Measurements from ENCODE around the gene ANAPC15. TPM values are rescaled to one million over a fixed set of nuclear protein-coding genes. Genes with fewer than 3 reads are reported as not detected.

ANAPC15 gene
- total and polyA plus RNA-seq, 2 of the 13 experiments (the other 11 are each of a cell fraction or from before 2014, with no cell fraction given): 18.8 to 25.7 TPM

GRCh38 chr11:72069787-72070251 is 42.7 kb downstream of the ANAPC15 start:
- FAIRE-seq (no peak), ATAC-seq (peak; percentile 82), DNase-seq (ENCODE audit: low spot score) (peak; percentile 33)
- Histone ChIP-seq H2AFZ (ENCODE audit: low read length) (no peak overlapping the region), H3K4me2 (ENCODE audit: low read depth, low read length) (no peak overlapping the region), H3K79me2 (ENCODE audit: insufficient read depth, low read length) (peaks cover 66% of the 10 kb centered on the region), H3K27me3 (ENCODE audit: control insufficient read depth in 1 of 2, insufficient read depth in 2 of 2, low read length in 2 of 2) (no peaks in the 10 kb centered on the region), H3K4me1 (ENCODE audit: insufficient read depth, low read length) (peaks cover 26% of the 10 kb centered on the region), H3K36me3 (replicated peaks in 1 of 2; ENCODE audit: control insufficient read depth in 1 of 2, insufficient read depth in 2 of 2, low read length in 2 of 2) (peaks cover 0 to 24% of the 10 kb centered on the region in 2 experiments; a peak in 3 of 5 replicates), H3K9ac (ENCODE audit: insufficient read depth, low read depth, low read length) (0 out of 2 replicates have a peak overlapping the region, but pooled peaks have one; percentile 1), H3K27ac (ENCODE audit: extremely low read length, insufficient read depth, low read length) (no peak overlapping the region), H3K4me3 (replicated peaks in 1 of 3; ENCODE audit: insufficient read depth in 1 of 3, low read depth in 2 of 3, low read length in 3 of 3) (no peak overlapping the region), H3K9me3 (ENCODE audit: low read length) (no peaks in the 10 kb centered on the region), H4K20me1 (ENCODE audit: insufficient read depth, low read length) (no peaks in the 10 kb centered on the region)
- WGBS (ENCODE audit: low lambda C conversion rate): no CpG with 5 or more reads among the region's 2 CpGs
- ChIA-PET CTCF (ENCODE audit: low intra/inter-chr PET ratio, low total read pairs) (no interaction called here), POLR2A (interaction anchor here (1.2 kb wide), 1 partner anchor 30 kb away, joined by 7 read pairs; no protein-coding TSS in a partner anchor)
- no TSS peak for BruUV-seq (replicated peaks)
- TF ChIP-seq FOSL2 (CRISPR knock-in tag; IDR thresholded peaks at IDR 0.05) (peak; percentile 67), SKI (IDR thresholded peaks at IDR 0.05; ENCODE audit: partially characterized antibody) (no peak), TGIF2 (CRISPR knock-in tag; IDR thresholded peaks at IDR 0.05) (no peak)
- in situ Hi-C loops (cut with HindIII; ENCODE audit: extremely low pct_ligation_motif_present, low pct_unique_long_range_greater_than_20kb): no loop called here
- intact Hi-C loops (cut with micrococcal nuclease; ENCODE audit: unreplicated experiment): no loop called here

GRCh38 chr11:72069200-72069599 is 43.3 kb downstream of the ANAPC15 start:
- DNase-seq (ENCODE audit: low spot score): no peak
- Histone ChIP-seq H3K27ac (ENCODE audit: extremely low read length, insufficient read depth, low read length) (no peak overlapping the region), H3K4me2 (ENCODE audit: low read depth, low read length) (no peak overlapping the region), H3K79me2 (ENCODE audit: insufficient read depth, low read length) (peaks cover 61% of the 10 kb centered on the region), H3K4me1 (ENCODE audit: insufficient read depth, low read length) (peaks cover 26% of the 10 kb centered on the region), H3K9me3 (ENCODE audit: low read length) (no peaks in the 10 kb centered on the region), H3K4me3 (replicated peaks in 1 of 3; ENCODE audit: insufficient read depth in 1 of 3, low read depth in 2 of 3, low read length in 3 of 3) (no peak overlapping the region), H3K9ac (ENCODE audit: insufficient read depth, low read depth, low read length) (no peak overlapping the region), H4K20me1 (ENCODE audit: insufficient read depth, low read length) (no peaks in the 10 kb centered on the region), H2AFZ (ENCODE audit: low read length) (no peak overlapping the region), H3K36me3 (replicated peaks in 1 of 2; ENCODE audit: control insufficient read depth in 1 of 2, insufficient read depth in 2 of 2, low read length in 2 of 2) (peaks cover 0 to 26% of the 10 kb centered on the region in 2 experiments; a peak in 3 of 5 replicates), H3K27me3 (ENCODE audit: control insufficient read depth in 1 of 2, insufficient read depth in 2 of 2, low read length in 2 of 2) (no peaks in the 10 kb centered on the region)
- in situ Hi-C loops (cut with HindIII; ENCODE audit: extremely low pct_ligation_motif_present, low pct_unique_long_range_greater_than_20kb): no loop called here
- ChIA-PET CTCF (ENCODE audit: low intra/inter-chr PET ratio, low total read pairs) (no interaction called here), POLR2A (interaction anchor here (0.8 to 1.2 kb wide), 2 partner anchors 28 to 29 kb away, joined by 3 to 7 read pairs; no protein-coding TSS in a partner anchor)
- FAIRE-seq: no peak
- intact Hi-C loops (cut with micrococcal nuclease; ENCODE audit: unreplicated experiment): no loop called here
- no peak for ATAC-seq
- TSS peak; percentile 17 for BruUV-seq (replicated peaks)
- TF ChIP-seq REXO4 (CRISPR knock-in tag; IDR thresholded peaks at IDR 0.05; ENCODE audit: borderline replicate concordance) (no peak), ZNF784 (CRISPR knock-in tag; IDR thresholded peaks at IDR 0.05; ENCODE audit: borderline replicate concordance) (no peak), ZNF512 (CRISPR knock-in tag; IDR thresholded peaks at IDR 0.05) (no peak), FOXP1 (IDR thresholded peaks at IDR 0.05) (no peak), FOXP1 (CRISPR knock-in tag; IDR thresholded peaks at IDR 0.05) (no peak)
